Left lung (tissue), 10 donors: ENCODE measurements around the gene CMBL. TPM values are rescaled to one million over a fixed set of nuclear protein-coding genes. Genes with fewer than 3 reads are reported as not detected.

Experiments
- ATAC-seq: fragments of 200-7000 bp; cut with Tn5 transposase; one replicate; pipeline ENCODE4 v1.9.1; 2020; ENCODE audit warnings: moderate library complexity
- DNase-seq, 4 donors: peaks; one replicate each; pipeline ENCODE4 v3.0.0-alpha.2; 2013 to 2020
- H3K27ac ChIP-seq, 2 donors: fragments of 200-600 bp; sonication (generic) in 1 of 2; one replicate each; pipeline versions ENCODE4 v1.5.0 to v1.8.0; 2020 to 2021
- H3K27me3 ChIP-seq, 2 donors: fragments of 200-600 bp; sonication (generic) in 1 of 2; one replicate each; pipeline versions ENCODE4 v1.5.0 to v1.8.0; 2020 to 2021
- H3K36me3 ChIP-seq, 2 donors: fragments of 200-600 bp; sonication (generic) in 1 of 2; one replicate each; pipeline versions ENCODE4 v1.5.0 to v1.8.0; 2020 to 2021
- H3K4me1 ChIP-seq, 2 donors: fragments of 200-600 bp; one replicate each; pipeline ENCODE4 v1.8.0; 2021
- H3K4me3 ChIP-seq, 2 donors: fragments of 200-600 bp; sonication (generic) in 1 of 2; one replicate each; pipeline versions ENCODE4 v1.5.0 to v1.8.0; 2020 to 2021; ENCODE audit warnings: mild to moderate bottlenecking in 1 of 2
- H3K9me3 ChIP-seq, 2 donors: fragments of 200-600 bp; sonication (generic) in 1 of 2; one replicate each; pipeline versions ENCODE4 v1.5.0 to v1.8.0; 2020 to 2021
- CTCF ChIP-seq, 2 donors: fragments of 200-600 bp; sonication (generic) in 1 of 2; IDR thresholded peaks; one replicate each; pipeline versions ENCODE4 v1.5.0 to v1.8.0; 2021; ENCODE audit warnings: antibody characterized with exemption in 2 of 2
- intact Hi-C, 2 donors: fragments of 100-400 bp; cut with DNase I; formaldehyde crosslinking; loops; one replicate each; pipeline versions ENCODE4 v1.11.2 to v1.14.2; 2022
- polyA plus RNA-seq, 6 donors: library from polyadenylated mRNA; unstranded; fragments of 120-200 nt; gene quantifications; one replicate each; pipeline ENCODE4 v1.2.1, GENCODE V29; 2013; ENCODE audit not compliant: insufficient read length in 6 of 6
- total RNA-seq, 2 donors: library from RNA; stranded (reverse); fragmentation: NEBNext Ultra II Directional; extraction: Animal tissue kit (Norgen Biotek cat#: 25700); gene quantifications; one replicate each; pipeline ENCODE4 v1.2.1, GENCODE V29; 2021
- donor health status: DM: no; HTN: yes; CAD: no.
- donor health status: DM: no; HTN: no; CAD: no.

The CMBL gene
- total and polyA plus RNA-seq, 8 donors, result 17.3 to 26.9 (median 22.5) TPM

GRCh38 chr5:10329820-10330481 lies 22.2 kb upstream of the CMBL start:
- Histone ChIP-seq H3K4me1 (peaks cover 19 to 54% of the 10 kb centered on the region in 2 donors), H3K27ac (peak overlapping the region; percentile 43 to 53), H3K4me3 (no peak overlapping the region), H3K27me3 (peaks cover 0 to 36% of the 10 kb centered on the region in 2 donors), H3K36me3 (no peaks in the 10 kb centered on the region), H3K9me3 (no peaks in the 10 kb centered on the region)
- ATAC-seq (peak; percentile 27), DNase-seq (peak in 2 of 4 donors; percentile 30 to 73)
- intact Hi-C loops, result no loop called here
- TF ChIP-seq CTCF (IDR thresholded peaks at IDR 0.05), result no peak

- peaks cover 0 to 31% of the 10 kb centered on the region in 2 donors for H3K27me3 ChIP-seq
- DNase-seq (no peak), ATAC-seq (no peak)
- no peak overlapping the region for H3K4me3 ChIP-seq
- intact Hi-C loops, result no loop called here
- H3K36me3 ChIP-seq, result no peaks in the 10 kb centered on the region
- H3K4me1 ChIP-seq, result peaks cover 15 to 51% of the 10 kb centered on the region in 2 donors
- no peak for TF ChIP-seq CTCF (IDR thresholded peaks at IDR 0.05)
- no peaks in the 10 kb centered on the region for H3K9me3 ChIP-seq
- peak overlapping the region; percentile 20 to 53 for H3K27ac ChIP-seq
Measured at GRCh38 chr5:10329446-10329819, 21.7 kb upstream of the CMBL start.

GRCh38 chr5:10328323-10328722 lies 20.6 kb upstream of the CMBL start:
- intact Hi-C loops, result no loop called here

GRCh38 chr5:10324518-10325370 lies 17.0 kb upstream of the CMBL start:
- no peak overlapping the region for H3K4me3 ChIP-seq
- no peaks in the 10 kb centered on the region for H3K9me3 ChIP-seq
- intact Hi-C loops, result no loop called here
- ATAC-seq (no peak), DNase-seq (no peak)
- TF ChIP-seq CTCF (IDR thresholded peaks at IDR 0.05), result no peak
- no peaks in the 10 kb centered on the region for H3K36me3 ChIP-seq
- peaks cover 0 to 7% of the 10 kb centered on the region in 2 donors for H3K4me1 ChIP-seq
- no peaks in the 10 kb centered on the region for H3K27me3 ChIP-seq
- H3K27ac ChIP-seq, result no peak overlapping the region

More at GRCh38 chr5:10328323-10328722, 20.6 kb upstream of the CMBL start:
- no peak overlapping the region for H3K27ac ChIP-seq
- no peaks in the 10 kb centered on the region for H3K36me3 ChIP-seq
- no peak for ATAC-seq
- H3K4me3 ChIP-seq, result no peak overlapping the region
- no peak for TF ChIP-seq CTCF (IDR thresholded peaks at IDR 0.05)
- DNase-seq, result no peak
- H3K9me3 ChIP-seq, result no peaks in the 10 kb centered on the region
- peaks cover 0 to 20% of the 10 kb centered on the region in 2 donors for H3K27me3 ChIP-seq
- H3K4me1 ChIP-seq, result peaks cover 14 to 40% of the 10 kb centered on the region in 2 donors
